Lower leg skin (tissue), 3 donors: ENCODE data around the gene WFDC12.

Source experiments
- POLR2A ChIP-seq, 2 donors: fragments of 450-650 bp; IDR thresholded peaks; one replicate each; pipeline ENCODE4 v1.6.1; 2016 to 2017; ENCODE audit warnings: antibody characterized with exemption in 2 of 2, mild to moderate bottlenecking in 1 of 2, moderate library complexity in 1 of 2
- TF ChIP-seq, protein P1 (sequence below), 3 donors: fragments of 450-650 bp; IDR thresholded peaks; one replicate each; pipeline ENCODE4 v1.5.1; 2016; ENCODE audit warnings: antibody characterized with exemption in 3 of 3, mild to moderate bottlenecking in 3 of 3, moderate library complexity in 2 of 3

GRCh38 chr20:45124365-45124764, at the start of gene WFDC12:
- TF ChIP-seq, protein P1, sequence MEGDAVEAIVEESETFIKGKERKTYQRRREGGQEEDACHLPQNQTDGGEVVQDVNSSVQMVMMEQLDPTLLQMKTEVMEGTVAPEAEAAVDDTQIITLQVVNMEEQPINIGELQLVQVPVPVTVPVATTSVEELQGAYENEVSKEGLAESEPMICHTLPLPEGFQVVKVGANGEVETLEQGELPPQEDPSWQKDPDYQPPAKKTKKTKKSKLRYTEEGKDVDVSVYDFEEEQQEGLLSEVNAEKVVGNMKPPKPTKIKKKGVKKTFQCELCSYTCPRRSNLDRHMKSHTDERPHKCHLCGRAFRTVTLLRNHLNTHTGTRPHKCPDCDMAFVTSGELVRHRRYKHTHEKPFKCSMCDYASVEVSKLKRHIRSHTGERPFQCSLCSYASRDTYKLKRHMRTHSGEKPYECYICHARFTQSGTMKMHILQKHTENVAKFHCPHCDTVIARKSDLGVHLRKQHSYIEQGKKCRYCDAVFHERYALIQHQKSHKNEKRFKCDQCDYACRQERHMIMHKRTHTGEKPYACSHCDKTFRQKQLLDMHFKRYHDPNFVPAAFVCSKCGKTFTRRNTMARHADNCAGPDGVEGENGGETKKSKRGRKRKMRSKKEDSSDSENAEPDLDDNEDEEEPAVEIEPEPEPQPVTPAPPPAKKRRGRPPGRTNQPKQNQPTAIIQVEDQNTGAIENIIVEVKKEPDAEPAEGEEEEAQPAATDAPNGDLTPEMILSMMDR (IDR thresholded peaks at IDR 0.05) = no peak
- TF ChIP-seq POLR2A (IDR thresholded peaks at IDR 0.05) = no peak
